Activated CD4-positive, alpha-beta T cell treated with anti-CD3 and anti-CD28 coated beads, Interleukin-2, amount 50 U/mL, for 24 hours (primary cell): ENCODE measurements around the gene KANSL2.
"Not testable (repeated sequence)": the region's sequence is repeated elsewhere in the genome, so short reads cannot be mapped to it uniquely, and the experiment has no call there.

Source experiments
- DNase-seq, 2 donors: peaks; one replicate each; pipeline ENCODE4 v3.0.0-alpha.2; 2020; ENCODE audit warnings: low read depth in 1 of 2, low spot score in 1 of 2

KANSL2 gene

DNA sequence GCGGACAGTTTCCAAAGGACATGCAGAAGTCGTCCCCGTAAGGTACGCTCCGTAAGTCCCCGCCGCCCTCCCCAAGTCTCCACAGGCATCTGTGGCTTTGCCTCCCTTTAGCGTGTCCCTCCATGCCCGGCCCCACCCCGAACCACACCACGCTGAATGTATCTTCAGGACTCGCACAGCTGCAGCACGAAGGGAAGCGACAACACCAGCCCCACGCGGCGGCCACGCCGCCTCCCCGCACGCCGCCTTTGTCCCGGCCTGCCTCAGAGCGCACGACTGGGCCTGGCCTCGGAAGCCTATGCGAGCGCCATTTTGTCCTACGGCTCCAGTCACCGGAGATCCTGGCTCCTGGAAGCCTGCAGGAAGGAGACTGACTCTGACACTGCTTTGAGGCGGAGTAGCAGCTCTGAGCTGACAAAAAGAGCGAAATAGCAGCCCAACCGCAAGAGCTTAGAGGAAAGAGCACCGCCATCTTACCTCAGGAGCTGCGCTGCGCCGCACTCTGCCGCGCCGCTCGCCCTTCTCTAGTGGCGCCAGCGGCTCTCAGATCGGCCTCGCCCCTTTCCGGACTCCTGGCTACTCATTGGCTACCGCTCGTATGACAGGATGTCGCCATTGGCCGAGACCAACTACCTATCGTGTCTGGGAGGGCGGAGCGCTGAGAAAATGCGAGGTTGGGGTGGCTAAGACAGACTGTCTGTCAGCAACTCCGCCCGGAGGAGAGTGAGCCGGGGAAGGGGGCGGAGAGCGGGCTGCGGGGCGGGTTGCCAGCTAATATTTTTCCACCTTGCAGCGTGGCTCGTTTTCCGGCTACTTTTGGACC, at the start of gene KANSL2:
Gene KANSL2 (minus strand): TSS at position 529 of the 823 bp plus-strand sequence. CDS start 606 bp downstream, outside the sequence.
- peak; percentile 84 to 99 for DNase-seq

DNA sequence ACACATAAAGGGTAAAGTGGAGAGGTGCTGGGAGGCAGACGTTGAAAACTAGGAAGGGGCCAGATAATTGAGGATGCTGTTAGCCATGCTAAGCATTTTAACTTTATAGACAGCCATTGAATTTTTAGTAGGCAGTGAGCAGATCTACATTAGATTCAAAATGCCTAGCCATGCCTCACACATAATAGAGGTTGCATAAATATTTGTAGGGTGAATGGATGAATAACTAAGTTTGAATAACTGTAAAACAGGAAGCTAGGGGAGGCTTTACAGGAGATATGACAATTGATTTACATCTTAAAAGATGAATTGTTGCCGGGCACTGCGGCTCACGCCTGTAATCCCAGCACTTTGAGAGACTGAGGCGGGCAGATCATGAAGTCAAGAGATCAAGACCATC, 46.8 kb upstream of the KANSL2 start:
- no peak for DNase-seq

- not testable (repeated sequence) for DNase-seq
Measured at GRCh38 chr12:48720737-48721136, 38.7 kb upstream of the KANSL2 start.

GRCh38 chr12:48720171-48720570, 38.1 kb upstream of the KANSL2 start:
- not testable (repeated sequence) for DNase-seq

DNA sequence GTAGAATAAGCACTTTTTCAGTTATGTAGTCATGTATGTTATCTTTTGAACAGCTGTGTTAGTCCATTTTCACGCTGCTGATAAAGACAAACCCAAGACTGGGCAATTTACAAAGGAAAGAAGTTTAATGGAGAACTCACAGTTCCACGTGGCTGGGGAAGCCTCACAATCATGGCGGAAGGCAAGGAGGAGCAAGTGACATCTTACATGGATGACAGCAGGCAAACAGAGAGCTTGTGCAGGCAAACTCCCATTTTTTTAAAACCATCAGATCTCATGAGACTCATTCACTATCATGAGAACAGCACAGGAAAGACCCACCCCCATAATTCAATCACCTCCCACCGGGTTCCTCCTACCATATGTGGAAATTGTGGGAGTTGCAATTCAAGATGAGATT, 37.0 kb upstream of the KANSL2 start:
- not testable (repeated sequence) for DNase-seq

DNA sequence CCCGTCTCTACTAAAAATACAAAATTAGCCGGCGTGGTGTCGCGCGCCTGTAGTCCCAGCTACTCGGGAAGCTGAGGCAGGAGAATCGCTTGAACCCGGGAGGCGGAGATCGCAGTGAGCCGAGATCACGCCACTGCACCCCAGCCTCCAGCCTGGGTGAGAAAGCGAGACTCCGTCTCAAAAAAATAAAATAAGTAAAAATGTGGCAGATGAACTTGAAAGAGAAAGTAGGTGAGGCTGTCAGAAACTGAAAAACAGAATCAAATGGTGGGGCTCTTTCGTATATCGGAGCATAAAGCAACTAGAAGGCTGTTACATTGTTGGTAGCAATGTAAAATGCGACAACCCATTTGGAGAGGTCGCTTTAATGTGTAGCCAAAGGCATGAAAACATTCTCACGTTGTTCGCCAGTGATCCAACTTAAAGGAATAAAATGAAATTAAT, 35.2 kb upstream of the KANSL2 start:
- DNase-seq, result no peak

DNA sequence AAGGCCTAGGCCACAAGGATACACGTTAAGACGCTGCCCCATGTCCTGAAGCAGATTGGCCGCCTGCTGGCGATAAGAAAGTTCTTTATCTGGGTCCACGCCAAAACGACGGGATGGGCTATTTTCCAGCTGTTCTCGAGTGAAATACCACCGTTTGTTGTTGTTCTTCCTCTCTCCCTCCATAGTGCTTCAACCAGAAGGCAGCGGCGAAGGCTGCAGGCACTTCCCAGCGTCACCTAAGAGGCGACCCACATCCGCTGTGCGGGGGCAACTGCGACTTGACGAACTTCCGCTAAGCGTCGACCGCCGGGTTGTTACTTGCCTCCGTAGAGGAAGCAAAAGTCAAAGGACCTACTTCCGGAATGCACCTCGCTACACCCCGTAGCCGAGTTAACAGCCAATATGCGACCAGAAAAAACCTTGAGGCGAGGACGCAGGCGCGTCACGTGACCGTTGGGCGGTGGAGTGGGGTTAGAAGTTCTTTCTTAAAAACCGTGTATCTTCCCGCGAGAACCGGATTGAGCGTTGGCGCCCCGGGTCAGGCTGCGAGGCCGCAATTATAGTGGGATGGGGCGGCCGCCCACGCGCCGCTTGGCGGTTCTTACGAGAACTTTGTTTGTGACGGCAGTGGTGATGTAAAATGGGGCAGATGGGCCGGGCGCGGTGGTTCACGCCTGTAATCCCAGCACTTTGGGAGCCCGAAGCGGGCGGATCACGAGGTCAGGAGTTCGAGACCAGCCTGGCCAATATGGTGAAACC, 34.6 kb upstream of the KANSL2 start, which contains the start of gene CCNT1:
Gene CCNT1 (minus strand): TSS at position 215 of the 759 bp plus-strand sequence. CDS start 32 bp downstream, at position 183.
- peak; percentile 96 to 98 for DNase-seq

GRCh38 chr12:48716168-48716492, 34.1 kb upstream of the KANSL2 start:
- DNase-seq, result no peak

DNA sequence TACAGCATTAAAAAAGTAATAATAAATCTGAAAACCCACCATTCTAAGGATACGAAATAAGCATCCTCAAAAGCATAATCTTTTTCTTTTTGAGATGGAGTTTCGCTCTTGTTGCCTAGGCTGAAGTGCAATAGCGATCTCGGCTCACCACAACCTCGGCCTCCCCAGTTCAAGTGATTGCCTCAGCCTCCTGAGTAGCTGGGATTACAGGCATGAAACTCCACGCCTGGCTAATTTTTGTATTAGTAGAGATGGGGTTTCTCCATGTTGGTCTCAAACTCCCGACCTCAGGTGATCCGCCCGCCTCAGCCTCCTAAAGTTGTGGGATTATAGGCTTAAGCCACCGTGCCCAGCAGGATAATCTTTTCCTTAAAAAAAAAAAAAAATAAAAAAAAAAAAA, 30.2 kb upstream of the KANSL2 start:
- no peak for DNase-seq

- not testable (repeated sequence) for DNase-seq
Measured at GRCh38 chr12:48698822-48699221, 16.8 kb upstream of the KANSL2 start.

- no peak for DNase-seq
Measured at GRCh38 chr12:48696626-48697025, 14.6 kb upstream of the KANSL2 start.

GRCh38 chr12:48695859-48696258, 13.8 kb upstream of the KANSL2 start:
- no peak for DNase-seq

DNA sequence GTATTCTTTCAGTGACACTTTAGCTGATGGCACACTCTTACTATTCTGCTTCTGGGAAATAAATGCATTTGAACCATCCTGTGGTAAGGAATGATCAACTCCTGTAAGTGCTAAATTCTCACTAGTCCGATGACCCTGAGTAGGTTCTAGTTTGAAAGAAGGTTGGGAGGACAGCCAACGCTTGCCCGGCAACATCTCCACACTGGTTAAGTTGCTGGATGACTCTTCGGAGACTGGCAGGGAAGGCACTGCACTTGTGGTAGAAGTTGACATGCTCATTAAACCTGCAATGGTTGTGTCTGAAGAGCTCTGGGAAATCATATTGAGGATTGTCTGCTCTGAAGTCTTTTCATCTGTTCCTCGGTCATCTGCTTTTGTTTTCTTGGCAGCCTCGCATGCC, 12.0 kb upstream of the KANSL2 start:
- no peak for DNase-seq

DNA sequence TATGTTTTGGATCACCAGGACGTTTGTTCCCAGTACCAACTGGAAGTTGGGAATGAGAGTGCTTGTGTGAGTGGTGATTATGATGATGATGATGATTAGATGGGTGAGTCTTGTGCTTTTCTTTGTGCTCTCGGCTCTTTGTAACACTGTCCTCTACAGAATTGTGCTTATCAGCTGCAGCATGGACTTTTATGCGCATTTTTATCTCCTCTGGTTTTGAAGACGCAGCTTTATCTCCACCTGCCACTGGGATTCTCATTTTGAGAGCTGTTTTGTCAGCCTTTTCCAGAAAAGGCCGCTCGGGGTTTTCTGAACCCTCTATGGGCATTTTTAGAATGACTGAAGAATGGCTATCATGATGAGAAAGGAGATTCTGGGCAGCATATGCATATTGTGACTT, 11.5 kb upstream of the KANSL2 start:
- no peak for DNase-seq

DNA sequence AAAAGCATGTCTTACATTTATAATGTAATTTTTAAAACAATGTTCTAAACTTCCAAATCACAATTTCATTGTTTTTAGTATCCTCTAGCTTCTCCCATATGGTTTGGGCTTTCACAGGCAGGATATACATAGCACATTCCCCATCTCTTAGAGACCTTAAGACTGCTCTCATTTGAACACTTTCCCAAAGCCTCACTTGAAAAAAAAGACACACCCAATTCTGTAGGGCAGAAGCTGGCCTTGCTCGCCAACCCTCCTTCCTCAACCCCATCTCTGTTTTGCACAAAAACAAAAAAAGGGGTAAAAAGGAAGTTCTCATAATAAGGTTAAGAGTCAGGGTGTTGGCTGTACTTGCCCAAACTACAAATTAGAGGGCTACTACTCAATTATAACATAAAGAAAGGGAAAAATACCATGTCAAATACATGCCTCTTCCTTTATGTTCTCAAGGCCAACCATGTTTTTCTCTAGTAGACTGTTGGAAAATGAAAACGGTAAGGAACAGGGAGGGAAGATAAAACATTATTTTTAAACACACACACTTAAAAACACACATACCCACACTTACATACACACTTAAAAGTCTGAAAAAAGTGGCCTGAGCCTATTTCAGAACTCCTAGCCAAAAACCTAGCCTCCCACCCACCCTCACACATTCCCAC, 9.9 kb upstream of the KANSL2 start:
- DNase-seq, result no peak

DNA sequence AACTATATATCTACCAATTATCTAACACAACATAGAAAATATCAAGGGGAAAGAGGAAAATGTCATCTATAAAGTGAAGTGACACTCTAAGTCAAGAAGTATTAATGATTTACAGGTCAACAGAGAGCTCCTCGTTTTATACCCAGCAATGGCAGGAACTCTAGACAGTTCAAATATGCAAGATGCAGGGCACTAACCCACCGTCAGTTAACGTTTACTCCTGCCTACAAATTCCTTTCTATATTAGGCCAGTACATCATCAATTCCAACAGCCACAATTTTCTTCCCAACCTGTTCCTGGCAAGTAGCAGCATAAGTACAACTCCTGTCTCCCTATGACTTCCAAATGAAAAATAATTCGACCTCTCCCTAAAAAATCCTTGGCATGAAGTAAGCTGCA, 9.0 kb upstream of the KANSL2 start:
- no peak for DNase-seq

DNA sequence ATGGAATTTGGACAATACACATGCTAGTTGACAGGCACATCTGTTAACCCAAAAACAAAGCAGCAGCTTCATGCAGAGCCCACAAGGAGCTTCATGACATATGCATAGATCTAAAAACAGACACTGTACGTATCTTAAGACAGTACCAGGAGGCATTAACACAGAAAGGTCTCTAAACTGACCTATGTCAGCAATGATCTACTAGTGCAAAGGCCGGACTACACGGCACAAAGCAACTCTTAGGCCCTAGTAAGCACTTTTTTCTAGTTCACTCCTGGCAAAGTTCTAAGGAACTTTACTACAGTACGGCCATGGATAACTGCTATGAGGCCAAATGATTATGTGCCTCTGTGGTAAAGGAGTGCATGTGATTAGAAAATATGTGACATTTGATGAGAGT, 8.4 kb upstream of the KANSL2 start:
- no peak for DNase-seq

DNA sequence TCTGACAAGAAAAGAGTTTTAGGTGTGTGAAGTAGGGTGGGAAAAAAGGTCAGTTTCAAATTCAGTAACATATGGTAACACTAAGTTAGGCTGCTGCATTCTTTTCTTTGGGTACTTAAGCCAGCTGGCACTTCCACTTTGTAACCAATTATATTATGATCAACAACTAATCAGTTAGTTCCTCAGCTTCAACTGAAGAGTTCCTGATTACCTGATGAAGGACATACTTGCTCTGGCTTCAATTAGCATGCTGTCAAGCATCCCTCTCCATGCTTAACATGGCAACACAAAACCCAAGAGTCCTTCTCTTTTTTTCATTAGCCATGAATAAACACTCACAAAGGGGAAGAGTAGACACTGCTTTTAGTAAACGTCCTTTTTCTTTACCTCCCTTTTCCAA, 6.8 kb upstream of the KANSL2 start:
- DNase-seq, result no peak

DNA sequence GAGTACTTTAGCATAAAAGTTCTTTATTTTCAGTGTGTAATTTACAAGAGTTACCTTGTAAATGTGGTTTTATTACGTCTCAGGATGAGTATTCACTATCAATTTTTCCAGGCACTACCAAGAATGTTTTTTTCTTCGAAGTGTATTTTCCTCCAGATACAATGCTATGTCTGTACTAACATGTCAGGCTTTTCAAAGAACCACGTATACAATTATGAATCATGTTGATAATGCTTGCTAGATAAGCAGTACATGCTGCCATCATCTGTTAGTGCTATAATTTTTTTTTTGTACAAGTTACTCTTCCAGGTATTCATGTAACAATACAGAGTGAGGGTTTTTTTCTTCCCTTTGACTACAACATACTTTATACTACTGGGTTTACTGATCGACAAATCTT, 5.6 kb upstream of the KANSL2 start:
- DNase-seq, result no peak

DNA sequence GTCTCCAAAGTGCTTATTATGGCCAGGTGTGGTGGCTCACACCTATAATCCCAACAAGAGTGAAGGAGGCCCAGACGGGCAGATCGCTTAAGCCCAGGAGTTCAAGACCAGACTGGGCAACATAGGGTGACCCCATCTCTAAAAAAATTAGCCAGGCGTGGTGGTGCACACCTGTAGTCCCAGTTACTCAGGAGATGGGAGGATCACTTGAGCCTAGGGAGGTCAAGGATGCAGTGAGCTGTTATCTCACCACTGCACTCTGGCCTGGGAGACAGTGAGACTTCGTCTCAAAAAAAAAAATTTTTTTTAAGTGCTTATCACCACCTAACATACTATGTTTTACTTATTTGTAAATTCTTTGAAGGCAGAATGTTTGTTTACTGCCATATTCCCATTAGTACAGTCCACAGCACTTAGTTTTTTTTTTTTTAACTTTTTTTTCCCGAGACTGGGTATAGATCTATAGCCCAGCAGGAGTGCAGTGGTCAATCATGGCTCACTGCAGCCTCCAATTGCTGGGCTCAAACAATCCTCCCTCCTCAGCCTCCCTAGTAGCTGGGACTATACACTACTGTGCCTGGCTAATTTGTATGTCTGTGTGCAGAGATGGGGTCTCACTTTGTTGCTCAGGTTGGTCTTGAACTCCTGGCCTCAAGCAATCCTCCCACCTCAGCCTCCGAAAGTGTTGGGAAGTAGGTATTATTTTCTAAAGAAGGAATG, 4.7 kb upstream of the KANSL2 start:
- DNase-seq, result no peak

GRCh38 chr12:48686037-48686595, 4.1 kb upstream of the KANSL2 start:
- no peak for DNase-seq
